ENCODE measurements around the gene SLCO3A1.

The SLCO3A1 gene

DNA sequence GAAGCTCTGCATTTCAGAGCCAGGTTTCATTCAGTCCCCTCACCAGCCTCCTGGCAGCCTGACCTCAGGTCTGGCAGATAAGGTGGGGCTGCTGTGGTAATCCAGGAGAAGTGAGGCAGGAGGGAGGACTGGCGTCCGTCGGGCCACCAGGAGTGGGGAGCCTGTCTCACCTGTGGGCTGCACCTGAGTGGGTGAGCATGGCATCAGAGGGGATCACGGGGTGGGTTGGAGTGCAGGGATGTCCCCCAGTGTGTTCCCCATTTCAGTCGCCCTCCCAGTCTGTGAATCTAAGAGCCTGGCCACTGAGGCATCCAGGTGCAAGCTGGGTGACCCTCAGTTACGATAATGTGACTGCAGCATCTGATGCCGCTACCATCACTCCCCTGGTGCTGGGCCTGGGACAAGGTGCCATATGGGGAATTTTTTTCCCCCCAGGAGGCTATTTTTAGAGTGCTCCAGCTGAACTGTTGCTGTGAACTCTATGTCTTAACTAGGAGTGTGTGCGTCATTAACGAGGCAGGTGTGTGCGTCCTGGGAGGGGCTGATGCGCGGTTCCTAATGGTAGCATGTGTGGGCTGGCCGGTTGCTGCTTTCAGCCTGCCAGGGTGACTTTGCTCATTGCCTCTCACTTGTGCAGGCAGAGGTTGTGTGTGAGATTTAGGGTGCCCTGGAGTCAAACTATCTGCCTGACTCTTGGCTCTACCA, 165.2 kb downstream of the SLCO3A1 start:
- H2AFZ ChIP-seq, result no peak overlapping the region
- no peaks in the 10 kb centered on the region for H3K36me3 ChIP-seq (ENCODE audit: control insufficient read depth, insufficient read depth, low read length)
- H3K79me2 ChIP-seq, result peaks cover 44% of the 10 kb centered on the region
- H3K27me3 ChIP-seq (ENCODE audit: control insufficient read depth, insufficient read depth, low read length), result no peaks in the 10 kb centered on the region
- no peak overlapping the region for H3K4me3 ChIP-seq (ENCODE audit: low read depth, low read length)
- no peak overlapping the region for H3K4me2 ChIP-seq (ENCODE audit: low read length)
- no peak overlapping the region for H3K27ac ChIP-seq
- H3K9ac ChIP-seq, result no peak overlapping the region
- no peaks in the 10 kb centered on the region for H3K4me1 ChIP-seq
- no peaks in the 10 kb centered on the region for H3K9me3 ChIP-seq (ENCODE audit: control insufficient read depth, low read length)
- no peak for TF ChIP-seq CTCF (IDR thresholded peaks at IDR 0.05)

DNA sequence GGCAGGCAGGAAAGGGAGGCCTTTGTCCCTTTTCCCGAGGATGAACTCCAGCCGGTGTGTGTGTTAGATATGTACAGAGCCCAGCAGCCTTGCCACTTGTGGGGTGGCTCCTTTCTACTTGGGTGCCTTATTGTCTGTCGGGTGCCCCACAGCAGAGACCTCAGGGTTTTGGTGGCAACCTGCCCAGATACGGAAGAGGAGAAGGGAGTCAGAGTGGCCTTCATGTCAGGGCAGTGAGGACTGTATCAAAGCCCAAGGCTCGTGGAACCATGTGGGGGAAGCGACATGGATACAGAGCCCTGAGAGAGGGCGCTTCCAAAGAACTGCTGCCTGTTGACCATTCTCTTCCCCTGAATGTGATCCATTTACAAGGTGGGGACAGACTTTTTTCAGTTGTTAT, 166.2 kb downstream of the SLCO3A1 start:
- no peaks in the 10 kb centered on the region for H3K4me1 ChIP-seq

GRCh38 chr15:92020207-92020606, 166.7 kb downstream of the SLCO3A1 start:
- Histone ChIP-seq H3K79me2 (peaks cover 41% of the 10 kb centered on the region), H3K27me3 (ENCODE audit: control insufficient read depth, insufficient read depth, low read length) (no peaks in the 10 kb centered on the region), H3K36me3 (ENCODE audit: control insufficient read depth, insufficient read depth, low read length) (no peaks in the 10 kb centered on the region), H3K4me3 (ENCODE audit: low read depth, low read length) (no peak overlapping the region), H3K4me2 (ENCODE audit: low read length) (no peak overlapping the region), H3K4me1 (no peaks in the 10 kb centered on the region), H2AFZ (no peak overlapping the region), H3K27ac (no peak overlapping the region), H3K9me3 (ENCODE audit: control insufficient read depth, low read length) (no peaks in the 10 kb centered on the region), H3K9ac (no peak overlapping the region)
- TF ChIP-seq CTCF (IDR thresholded peaks at IDR 0.05), result no peak

More for the DNA sequence above, 166.2 kb downstream of the SLCO3A1 start:
- no peaks in the 10 kb centered on the region for H3K9me3 ChIP-seq (ENCODE audit: control insufficient read depth, low read length)
- no peak for TF ChIP-seq CTCF (IDR thresholded peaks at IDR 0.05)
- no peak overlapping the region for H3K4me3 ChIP-seq (ENCODE audit: low read depth, low read length)
- H3K79me2 ChIP-seq, result peaks cover 45% of the 10 kb centered on the region
- H3K27ac ChIP-seq, result no peak overlapping the region
- H2AFZ ChIP-seq, result no peak overlapping the region
- H3K36me3 ChIP-seq (ENCODE audit: control insufficient read depth, insufficient read depth, low read length), result no peaks in the 10 kb centered on the region
- H3K9ac ChIP-seq, result no peak overlapping the region
- H3K27me3 ChIP-seq (ENCODE audit: control insufficient read depth, insufficient read depth, low read length), result no peaks in the 10 kb centered on the region
- no peak overlapping the region for H3K4me2 ChIP-seq (ENCODE audit: low read length)

DNA sequence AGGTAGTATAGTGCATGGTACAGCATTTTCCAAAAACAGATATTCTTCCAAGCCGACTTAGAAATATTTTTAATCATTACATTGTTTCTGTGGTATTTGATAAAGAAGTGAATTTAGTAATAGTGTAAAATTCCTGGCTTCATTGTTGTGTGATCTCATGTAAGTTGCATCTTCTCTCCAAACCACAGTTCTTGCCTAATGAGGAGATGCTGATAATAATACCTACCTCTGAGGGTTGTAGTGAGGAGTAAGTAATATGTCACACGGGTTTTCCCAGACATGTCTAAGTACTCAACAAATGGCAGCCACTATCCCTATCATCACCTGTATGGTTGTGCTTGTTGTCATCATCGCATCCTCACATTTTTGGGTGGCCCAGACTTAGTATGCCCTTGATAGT, 167.3 kb downstream of the SLCO3A1 start:
- Histone ChIP-seq H3K79me2 (peaks cover 37% of the 10 kb centered on the region), H3K27ac (no peak overlapping the region), H2AFZ (no peak overlapping the region), H3K9me3 (ENCODE audit: control insufficient read depth, low read length) (no peaks in the 10 kb centered on the region), H3K4me3 (ENCODE audit: low read depth, low read length) (no peak overlapping the region), H3K36me3 (ENCODE audit: control insufficient read depth, insufficient read depth, low read length) (no peaks in the 10 kb centered on the region), H3K4me1 (no peaks in the 10 kb centered on the region), H3K9ac (no peak overlapping the region), H3K4me2 (ENCODE audit: low read length) (no peak overlapping the region), H3K27me3 (ENCODE audit: control insufficient read depth, insufficient read depth, low read length) (no peaks in the 10 kb centered on the region)
- no peak for TF ChIP-seq CTCF (IDR thresholded peaks at IDR 0.05)

DNA sequence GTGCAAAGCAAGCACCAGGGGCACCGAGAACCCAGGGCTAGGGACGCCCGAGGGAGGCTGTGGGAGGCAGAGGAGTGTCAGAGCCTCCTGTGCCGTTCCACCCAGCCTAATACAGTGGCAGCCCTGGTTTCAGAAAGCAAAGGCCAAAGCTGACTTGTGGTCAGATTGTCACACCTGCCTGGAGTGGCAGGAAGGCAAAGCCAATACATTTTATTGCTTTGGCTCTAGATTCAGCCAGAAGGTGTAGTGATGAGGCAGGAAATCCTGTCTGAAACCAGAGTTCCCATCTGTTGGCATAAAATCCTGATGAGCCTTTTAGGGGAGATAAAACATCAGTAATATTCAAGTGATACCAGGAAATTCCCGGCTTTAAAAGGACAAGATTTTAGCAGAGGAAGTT, 168.3 kb downstream of the SLCO3A1 start:
- no peak overlapping the region for H3K27ac ChIP-seq
- H3K9me3 ChIP-seq (ENCODE audit: control insufficient read depth, low read length), result no peaks in the 10 kb centered on the region
- H2AFZ ChIP-seq, result no peak overlapping the region
- H3K4me3 ChIP-seq (ENCODE audit: low read depth, low read length), result no peak overlapping the region
- H3K27me3 ChIP-seq (ENCODE audit: control insufficient read depth, insufficient read depth, low read length), result no peaks in the 10 kb centered on the region
- no peaks in the 10 kb centered on the region for H3K4me1 ChIP-seq
- peaks cover 30% of the 10 kb centered on the region for H3K79me2 ChIP-seq
- no peak for TF ChIP-seq CTCF (IDR thresholded peaks at IDR 0.05)
- no peaks in the 10 kb centered on the region for H3K36me3 ChIP-seq (ENCODE audit: control insufficient read depth, insufficient read depth, low read length)
- H3K4me2 ChIP-seq (ENCODE audit: low read length), result no peak overlapping the region
- no peak overlapping the region for H3K9ac ChIP-seq
